HAP-1 (cell line): ENCODE results near the gene IL22.
A peak's percentile ranks its signal among the peaks of the same experiment; 100 is the strongest.
"Not testable (repeated sequence)": the region's sequence is repeated elsewhere in the genome, so short reads cannot be mapped to it uniquely, and the experiment has no call there.

ENCODE experiments used
- DNase-seq, 2 experiments: peaks; one replicate each; pipeline ENCODE4 v3.0.0-alpha.2; 2016 to 2020; ENCODE audit warnings: low spot score in 2 of 2
- H3K27me3 ChIP-seq: fragments of 250-450 bp; sonication (Bioruptor Pico); 2 replicates; pipeline ENCODE4 v1.5.1; 2020; ENCODE audit warnings: low read depth, mild to moderate bottlenecking, moderate library complexity
- H3K36me3 ChIP-seq: fragments of 250-450 bp; sonication (Bioruptor Pico); replicated peaks from 2 replicates; pipeline ENCODE4 v1.5.1; 2020; ENCODE audit warnings: mild to moderate bottlenecking
- H3K4me1 ChIP-seq: fragments of 250-450 bp; sonication (Bioruptor Pico); 2 replicates; pipeline ENCODE4 v1.5.1; 2020; ENCODE audit warnings: mild to moderate bottlenecking
- H3K4me3 ChIP-seq: fragments of 250-450 bp; sonication (Bioruptor Pico); 2 replicates; pipeline ENCODE4 v1.5.1; 2020; ENCODE audit warnings: mild to moderate bottlenecking, moderate library complexity
- H3K9me3 ChIP-seq: fragments of 250-450 bp; sonication (Bioruptor Pico); 2 replicates; pipeline ENCODE4 v1.5.1; 2020; ENCODE audit warnings: mild to moderate bottlenecking, moderate library complexity
- in situ Hi-C: fragments of 300-500 bp; cut with MboI; formaldehyde crosslinking; loops from 3 replicates; pipeline ENCODE4 v1.14.3; 2020; ENCODE audit warnings: low sequenced_read_pairs, inconsistent platforms, mixed read lengths

IL22 gene

DNA sequence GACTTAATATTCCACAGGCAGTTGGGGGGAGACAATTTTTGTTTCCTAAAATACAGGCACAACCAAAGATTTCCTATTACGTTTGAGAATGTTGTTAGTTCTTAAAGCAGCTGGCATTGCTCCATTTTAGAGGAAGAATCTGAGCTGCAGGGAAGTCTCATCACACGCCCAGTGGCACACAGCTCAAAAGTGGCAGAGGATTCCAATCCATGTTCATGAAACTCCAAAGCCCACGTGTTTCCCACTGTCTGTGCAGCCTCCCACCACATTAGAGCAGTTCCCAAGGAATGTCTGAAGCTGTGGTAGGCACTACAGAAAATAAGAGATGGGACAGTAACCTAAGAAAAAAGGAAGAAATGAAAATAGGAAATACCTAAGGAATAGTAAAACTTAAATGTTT lies 21.7 kb downstream of the IL22 start:
- no peaks in the 10 kb centered on the region for H3K36me3 ChIP-seq
- no peaks in the 10 kb centered on the region for H3K4me1 ChIP-seq
- no peaks in the 10 kb centered on the region for H3K9me3 ChIP-seq
- H3K27me3 ChIP-seq, result peaks cover 4% of the 10 kb centered on the region
- in situ Hi-C loops, result no loop called here
- H3K4me3 ChIP-seq, result no peak overlapping the region
- no peak for DNase-seq

DNA sequence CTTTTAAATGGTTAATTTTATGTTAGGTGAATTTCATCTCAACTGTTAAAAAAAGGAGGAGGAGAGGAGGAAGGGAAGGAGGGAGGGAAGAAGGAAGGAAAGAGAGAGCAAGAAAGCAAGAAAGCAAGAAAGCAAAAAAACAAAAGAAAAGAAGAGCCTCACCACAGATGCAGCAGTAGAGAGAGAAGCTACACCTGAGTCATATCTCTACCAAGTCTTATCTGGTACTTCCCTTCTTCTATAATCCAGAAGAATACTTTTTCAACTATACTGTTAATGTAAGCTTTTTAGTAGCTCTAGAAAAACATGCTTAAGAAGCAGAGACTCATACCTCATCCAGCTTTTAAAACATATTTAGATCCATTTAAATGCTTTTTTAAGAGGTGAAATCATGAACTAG lies 22.2 kb downstream of the IL22 start:
- in situ Hi-C loops, result no loop called here
- DNase-seq, result no peak
- H3K4me3 ChIP-seq, result no peak overlapping the region
- no peaks in the 10 kb centered on the region for H3K36me3 ChIP-seq
- no peaks in the 10 kb centered on the region for H3K9me3 ChIP-seq
- H3K27me3 ChIP-seq, result peaks cover 4% of the 10 kb centered on the region
- no peaks in the 10 kb centered on the region for H3K4me1 ChIP-seq

DNA sequence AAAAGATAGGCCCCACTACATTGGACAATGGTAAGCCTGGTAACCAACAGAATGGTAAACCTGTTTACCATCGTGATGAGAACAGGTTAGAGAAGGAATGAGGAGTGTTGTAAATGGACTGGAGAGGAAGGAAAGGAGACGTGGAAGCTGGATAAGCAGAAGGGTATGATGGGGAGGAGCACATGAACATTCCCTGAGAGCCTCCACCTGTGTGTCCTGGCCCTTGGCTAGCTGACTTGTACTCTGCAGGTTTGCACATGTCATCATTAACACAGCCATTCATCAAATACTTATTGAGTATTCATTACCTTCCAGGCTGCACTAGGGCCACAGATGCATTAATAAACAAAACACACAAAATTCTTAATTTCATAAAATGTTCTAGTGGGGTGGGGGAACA lies 23.4 kb downstream of the IL22 start:
- Histone ChIP-seq H3K36me3 (no peaks in the 10 kb centered on the region), H3K27me3 (peaks cover 6% of the 10 kb centered on the region), H3K4me3 (no peak overlapping the region), H3K9me3 (no peaks in the 10 kb centered on the region), H3K4me1 (no peaks in the 10 kb centered on the region)
- no peak for DNase-seq
- in situ Hi-C loops, result no loop called here

DNA sequence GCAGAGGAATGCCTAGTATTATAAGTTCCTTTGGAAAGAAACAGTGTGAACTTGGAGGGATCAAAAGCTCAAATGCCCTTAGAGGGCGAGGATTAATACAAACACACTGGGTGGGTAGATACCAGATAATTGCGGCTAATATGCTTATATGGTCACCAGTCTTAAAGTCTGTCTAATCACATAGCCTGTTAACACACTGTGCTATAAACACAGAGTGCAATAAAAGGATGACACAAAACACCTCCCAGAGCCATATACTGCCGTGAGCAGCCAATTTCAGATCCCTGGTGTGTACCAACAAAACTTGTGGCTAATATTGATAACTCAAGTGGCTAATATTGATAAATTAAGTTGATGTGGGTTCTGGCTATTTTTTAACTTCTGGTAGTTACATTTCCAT lies 26.0 kb downstream of the IL22 start:
- no peaks in the 10 kb centered on the region for H3K36me3 ChIP-seq
- no peak overlapping the region for H3K4me3 ChIP-seq
- peaks cover 3% of the 10 kb centered on the region; the same call in 1 of the 2 replicates for H3K4me1 ChIP-seq
- no peaks in the 10 kb centered on the region for H3K9me3 ChIP-seq
- no peak for DNase-seq
- in situ Hi-C loops, result no loop called here
- peaks cover 8% of the 10 kb centered on the region for H3K27me3 ChIP-seq

DNA sequence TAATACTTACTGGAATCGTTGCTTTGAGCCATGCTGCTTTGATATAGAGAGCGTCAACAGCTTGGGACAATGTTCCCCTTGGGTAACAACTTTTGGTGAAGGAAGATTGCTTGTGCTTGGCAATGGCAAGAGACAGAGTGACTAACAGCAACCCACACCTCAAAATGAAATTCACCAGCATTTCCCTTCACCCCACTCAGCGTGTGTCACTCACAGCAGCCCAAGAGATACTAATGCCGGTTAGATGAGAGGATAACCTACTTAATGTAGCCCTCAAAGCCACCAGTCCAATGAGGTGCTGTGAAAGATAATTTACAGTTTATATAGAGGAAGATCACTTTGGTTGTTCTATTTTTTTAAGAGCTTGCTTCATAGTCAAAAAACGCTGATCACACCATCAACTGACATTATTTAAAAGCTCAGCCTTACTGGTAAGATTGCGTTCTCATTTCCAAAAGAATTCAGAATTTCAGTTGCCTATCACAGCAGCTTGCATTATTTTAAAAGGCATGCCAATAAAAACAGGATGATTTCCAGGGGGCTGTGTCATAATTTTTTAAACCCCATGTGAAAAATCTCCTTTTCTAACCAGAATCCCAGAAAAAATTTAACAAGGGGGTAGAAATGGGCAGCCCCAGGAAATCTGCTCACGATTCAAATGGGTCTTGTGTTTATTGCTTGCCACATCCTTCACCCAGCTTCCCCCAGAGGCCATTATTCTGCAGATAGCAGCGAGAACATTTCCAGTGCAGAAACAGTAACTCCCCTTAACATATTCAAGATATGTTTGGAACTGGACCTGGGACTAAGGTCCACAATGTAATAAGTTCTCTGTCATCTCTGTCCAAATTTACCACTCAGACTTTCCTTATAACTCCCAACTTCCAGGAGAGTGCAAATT lies 27.6 kb downstream of the IL22 start, which contains the start of gene IL26:
Gene IL26, minus strand, starts transcription at position 235 of the 901 bp plus-strand sequence. Its CDS starts 54 bp downstream, at position 181.
- Histone ChIP-seq H3K36me3 (no peaks in the 10 kb centered on the region), H3K27me3 (peaks cover 9% of the 10 kb centered on the region), H3K4me1 (peaks cover 3% of the 10 kb centered on the region; the same call in 1 of the 2 replicates), H3K9me3 (no peaks in the 10 kb centered on the region), H3K4me3 (no peak within 1 kb of the TSS)
- no peak for DNase-seq
- in situ Hi-C loops, result no loop called here

DNA sequence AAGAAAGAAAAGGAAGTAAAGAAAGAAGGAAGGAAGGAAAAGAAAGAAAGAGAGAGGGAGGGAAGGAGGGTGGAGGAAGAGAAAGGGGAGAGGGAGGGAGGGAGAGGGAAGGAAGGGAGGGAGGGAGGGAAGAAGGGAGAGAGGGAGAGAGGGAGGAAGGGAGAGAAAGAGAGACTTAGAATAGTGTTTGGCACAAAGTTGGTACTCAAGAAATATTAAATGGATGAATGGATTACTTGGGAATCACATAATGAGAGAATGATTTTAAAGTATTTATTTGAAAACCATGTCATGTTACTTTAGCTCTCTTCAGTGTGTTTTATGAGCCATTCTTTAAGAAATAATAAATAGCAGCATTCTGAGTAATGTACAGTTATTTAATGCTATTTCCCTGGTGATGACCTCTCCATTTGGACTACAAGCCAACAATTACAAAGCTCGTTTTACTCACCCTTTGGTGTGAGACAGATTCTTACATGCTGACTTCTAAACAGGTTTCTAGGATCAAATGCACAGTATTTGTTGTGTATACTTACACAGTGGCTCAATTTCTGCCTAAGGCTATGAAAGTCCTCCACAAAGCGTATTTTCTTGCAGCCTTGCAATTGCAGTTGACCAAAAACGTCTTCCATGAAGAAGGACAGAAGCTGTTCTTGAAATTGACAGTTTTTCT lies 28.7 kb downstream of the IL22 start:
- Histone ChIP-seq H3K27me3 (peaks cover 9% of the 10 kb centered on the region), H3K4me1 (peaks cover 3% of the 10 kb centered on the region; the same call in 1 of the 2 replicates), H3K36me3 (no peaks in the 10 kb centered on the region), H3K9me3 (no peaks in the 10 kb centered on the region), H3K4me3 (no peak overlapping the region)
- in situ Hi-C loops, result no loop called here
- no peak for DNase-seq

DNA sequence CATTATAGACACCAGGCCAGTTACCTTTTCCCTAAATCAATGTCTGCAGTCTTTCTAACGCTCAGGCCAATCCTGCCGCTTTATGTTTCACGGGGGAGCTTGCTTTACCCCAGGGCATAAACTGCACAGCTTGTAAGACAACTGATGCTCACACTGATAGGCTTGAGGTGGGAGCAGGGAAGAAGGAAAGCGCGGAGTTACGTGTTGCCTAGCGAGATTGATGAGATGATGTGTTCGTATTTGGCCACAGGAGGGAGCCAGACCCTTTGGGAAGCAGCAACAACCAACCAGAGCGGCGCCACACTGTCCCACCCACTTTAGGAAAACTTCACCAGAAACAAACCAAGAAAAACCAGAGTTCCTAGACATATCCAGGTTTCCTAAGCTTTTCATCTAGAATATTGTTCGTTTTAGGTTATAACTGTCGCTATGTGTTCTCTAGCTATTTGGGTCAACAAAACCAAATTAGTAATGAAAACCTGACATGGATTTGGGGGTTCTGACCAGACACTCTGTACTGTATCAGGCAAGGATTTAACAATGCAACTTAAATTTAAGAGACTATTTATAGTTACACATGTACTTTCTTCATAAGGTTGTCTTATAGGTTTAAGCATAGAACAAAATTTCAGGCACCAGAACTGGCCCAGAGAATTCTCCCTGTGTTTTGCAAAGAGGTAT lies 30.2 kb downstream of the IL22 start:
- Histone ChIP-seq H3K4me1 (peaks cover 3% of the 10 kb centered on the region; the same call in 1 of the 2 replicates), H3K9me3 (no peaks in the 10 kb centered on the region), H3K36me3 (no peaks in the 10 kb centered on the region), H3K4me3 (no peak overlapping the region), H3K27me3 (peaks cover 14% of the 10 kb centered on the region)
- in situ Hi-C loops, result no loop called here
- peak; percentile 79 to 86 for DNase-seq

DNA sequence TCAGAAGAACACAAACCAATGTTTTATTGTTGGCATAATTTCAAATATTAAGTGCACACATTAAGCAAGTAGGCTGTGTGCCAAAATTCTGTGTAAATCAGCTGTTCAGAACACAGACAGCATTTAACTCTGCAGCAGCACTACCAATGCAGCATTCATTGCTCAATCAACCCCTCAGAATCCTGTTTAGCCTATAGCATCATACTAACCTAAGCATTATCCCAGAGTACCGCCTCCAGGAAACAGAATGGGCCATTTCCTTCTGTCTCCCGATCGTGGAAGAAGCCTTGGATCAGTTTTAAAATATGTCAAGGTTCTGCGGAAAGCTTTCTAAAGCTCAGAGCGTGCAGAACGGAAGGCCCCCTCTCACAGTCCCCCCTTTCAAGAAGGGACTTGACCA lies 31.1 kb downstream of the IL22 start:
- in situ Hi-C loops, result no loop called here
- Histone ChIP-seq H3K4me1 (peaks cover 3% of the 10 kb centered on the region; the same call in 1 of the 2 replicates), H3K36me3 (no peaks in the 10 kb centered on the region), H3K9me3 (no peaks in the 10 kb centered on the region), H3K4me3 (no peak overlapping the region), H3K27me3 (peaks cover 17% of the 10 kb centered on the region)
- no peak for DNase-seq

DNA sequence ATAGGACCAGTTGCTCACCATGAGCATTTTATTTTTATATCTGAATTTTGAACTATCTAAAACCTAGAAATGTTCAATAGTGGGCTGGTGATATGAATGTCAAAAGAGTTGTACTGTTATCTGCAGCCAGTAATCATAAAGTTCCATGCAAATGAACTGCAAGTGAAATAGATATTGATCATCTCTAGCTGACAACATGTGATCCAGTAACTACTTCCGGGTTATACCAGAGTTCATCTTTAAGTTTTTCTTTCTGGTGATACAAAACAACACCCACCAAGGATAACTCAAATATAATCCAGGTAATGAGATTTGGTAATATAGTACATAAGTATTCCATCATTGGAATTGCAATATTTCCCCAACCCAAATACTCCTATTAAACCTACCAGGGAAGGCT lies 31.9 kb downstream of the IL22 start:
- DNase-seq, result no peak
- Histone ChIP-seq H3K9me3 (no peaks in the 10 kb centered on the region), H3K4me3 (no peak overlapping the region), H3K27me3 (peaks cover 24% of the 10 kb centered on the region), H3K4me1 (peaks cover 3% of the 10 kb centered on the region; the same call in 1 of the 2 replicates), H3K36me3 (no peaks in the 10 kb centered on the region)
- in situ Hi-C loops, result no loop called here

DNA sequence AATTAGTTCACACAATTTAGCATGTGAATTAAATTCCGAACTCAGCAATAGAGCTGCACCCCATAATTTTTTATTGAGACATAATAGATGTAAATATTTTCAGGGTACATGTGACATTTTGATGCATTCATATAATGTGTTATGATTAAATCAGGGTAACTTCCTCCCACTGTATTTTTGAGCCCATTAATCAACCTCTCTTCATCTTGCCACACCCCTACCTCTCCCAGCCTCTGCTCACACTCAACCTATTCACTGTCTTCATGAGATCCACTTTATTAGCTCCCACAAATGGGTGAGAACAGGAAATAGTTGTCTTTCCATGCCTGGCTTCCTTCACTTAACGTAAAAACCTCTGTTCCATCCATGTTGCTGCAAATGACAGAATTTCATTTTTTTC lies 42.5 kb downstream of the IL22 start:
- H3K4me3 ChIP-seq, result no peak overlapping the region
- peaks cover 4% of the 10 kb centered on the region; the same call in 1 of the 2 replicates for H3K27me3 ChIP-seq
- H3K4me1 ChIP-seq, result no peaks in the 10 kb centered on the region
- in situ Hi-C loops, result no loop called here
- no peak for DNase-seq
- H3K36me3 ChIP-seq, result no peaks in the 10 kb centered on the region
- H3K9me3 ChIP-seq, result no peaks in the 10 kb centered on the region

DNA sequence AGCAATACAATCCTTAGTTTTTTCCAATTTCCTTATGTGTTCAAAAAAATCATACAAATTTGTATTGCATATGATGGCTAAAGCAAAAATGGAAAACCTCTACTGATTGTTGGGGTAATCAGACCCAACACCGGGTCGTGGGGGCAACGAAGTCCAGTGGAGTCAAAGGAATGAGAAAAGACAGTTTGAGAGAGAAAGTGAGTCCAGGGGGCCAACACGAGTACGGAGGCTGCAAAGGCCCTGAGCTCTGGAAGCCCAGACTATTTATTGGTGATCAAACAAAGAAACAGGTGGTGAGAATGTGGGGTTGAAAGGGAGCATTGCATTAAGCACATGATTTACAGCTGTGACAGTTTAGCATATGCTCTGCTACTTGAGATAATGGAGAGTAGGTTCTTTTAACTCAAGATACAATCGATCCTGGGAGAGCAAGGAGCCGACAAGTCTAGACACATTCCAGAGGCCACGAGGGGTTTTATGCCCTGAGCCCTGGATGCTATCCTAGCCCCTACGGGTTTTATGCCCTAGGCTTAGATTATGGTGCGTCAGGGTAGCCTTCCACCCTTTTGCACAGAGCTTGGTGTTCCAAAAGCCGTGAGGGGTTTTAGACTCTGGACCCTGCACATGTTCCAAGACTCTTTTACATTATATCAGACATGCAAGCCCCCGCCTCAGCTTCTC lies 44.2 kb downstream of the IL22 start:
- DNase-seq, result peak in 1 of 2 experiments; percentile 38
- H3K4me1 ChIP-seq, H3K4me3 ChIP-seq, in situ Hi-C loops, H3K9me3 ChIP-seq, H3K27me3 ChIP-seq, H3K36me3 ChIP-seq: not testable (repeated sequence)

DNA sequence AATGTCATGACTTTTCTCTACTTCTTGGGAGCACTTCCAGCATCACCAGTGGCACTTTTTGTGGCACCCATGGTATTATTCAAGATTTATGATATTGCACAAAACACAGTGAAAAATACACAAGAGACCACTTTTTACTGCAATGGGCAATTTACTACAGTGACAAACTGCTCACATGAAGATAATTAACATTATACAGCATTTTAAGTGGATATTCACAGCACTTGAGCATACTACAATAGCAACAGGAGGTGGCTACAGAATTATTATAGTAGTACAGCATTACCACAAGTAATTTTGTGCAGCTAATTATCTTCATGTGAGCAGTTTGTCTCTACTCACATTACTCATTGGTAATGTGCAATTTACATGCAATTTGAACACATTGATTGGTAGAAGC lies 46.1 kb downstream of the IL22 start:
- DNase-seq, result no peak

DNA sequence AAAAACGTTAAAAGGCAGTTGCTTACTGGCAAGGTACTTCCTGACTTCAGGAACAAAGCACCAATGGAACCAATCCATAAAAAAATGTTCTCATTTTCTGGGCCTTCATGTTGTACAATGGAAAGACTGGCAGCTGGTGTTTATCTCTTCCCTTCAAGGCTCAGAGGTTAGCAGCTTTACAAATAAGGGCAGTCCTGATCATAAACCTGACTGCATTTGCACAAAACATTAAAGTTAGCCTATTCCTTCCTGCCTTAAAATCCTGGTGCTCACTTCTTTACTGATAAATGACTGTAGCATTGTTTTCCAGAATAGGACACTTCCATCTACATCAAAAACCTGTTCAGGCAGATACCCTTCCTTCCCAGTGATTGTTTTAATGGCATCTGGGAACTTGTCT lies 47.0 kb downstream of the IL22 start:
- H3K27me3 ChIP-seq, result 0 out of 2 replicates have a peak, but pooled peaks cover 3% of the 10 kb centered on the region
- no peak overlapping the region for H3K4me3 ChIP-seq
- in situ Hi-C loops, result no loop called here
- H3K4me1 ChIP-seq, result no peaks in the 10 kb centered on the region
- no peaks in the 10 kb centered on the region for H3K9me3 ChIP-seq
- DNase-seq, result no peak
- no peaks in the 10 kb centered on the region for H3K36me3 ChIP-seq

More for the DNA sequence above, 46.1 kb downstream of the IL22 start:
- H3K9me3 ChIP-seq, result no peaks in the 10 kb centered on the region
- H3K36me3 ChIP-seq, result no peaks in the 10 kb centered on the region
- 0 out of 2 replicates have a peak, but pooled peaks cover 3% of the 10 kb centered on the region for H3K27me3 ChIP-seq
- H3K4me1 ChIP-seq, result no peaks in the 10 kb centered on the region
- no peak overlapping the region for H3K4me3 ChIP-seq
- in situ Hi-C loops, result no loop called here
